ENCODE data around the gene CRYGA.
"Not testable (repeated sequence)": the region's sequence is repeated elsewhere in the genome, so short reads cannot be mapped to it uniquely, and the experiment has no call there.

CRYGA gene

DNA sequence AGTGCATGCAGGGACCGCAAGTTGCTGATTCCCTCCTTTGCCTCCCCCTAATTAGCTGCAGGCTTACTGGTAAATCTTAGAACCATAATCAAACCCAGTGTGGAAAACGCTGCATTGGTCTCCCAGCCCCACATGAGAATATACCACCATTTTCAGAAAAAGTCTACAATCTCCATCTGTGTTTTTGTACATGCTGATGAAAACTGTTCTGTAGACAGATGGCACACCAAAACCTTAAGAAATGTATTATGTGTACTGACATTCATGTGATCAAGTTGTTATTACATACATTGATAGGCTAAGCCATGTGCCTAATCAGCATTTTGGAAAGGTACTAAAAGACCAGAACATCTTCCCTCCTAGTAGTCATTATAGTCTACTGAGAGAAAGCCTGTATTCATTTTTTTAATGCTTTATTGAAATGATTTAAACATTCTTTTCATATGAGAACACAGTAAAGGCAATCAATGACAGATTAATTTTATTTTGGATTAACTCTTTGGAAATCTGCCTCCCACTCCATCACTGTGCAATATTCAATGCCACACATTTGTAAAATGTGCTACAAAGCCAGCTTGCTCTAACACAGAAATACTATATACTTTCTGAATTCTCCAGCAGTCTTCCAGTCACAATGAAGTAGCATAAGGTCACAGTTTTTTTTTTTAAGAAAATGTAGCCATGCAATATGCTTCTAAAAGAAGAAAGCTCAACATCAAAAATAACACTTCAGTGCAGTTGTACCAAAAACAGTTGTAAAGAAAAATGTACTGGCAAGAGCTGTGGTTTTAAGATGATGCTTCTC lies 1.8 kb upstream of the CRYGA start:
- DNase-seq (ENCODE audit: low read depth in 2 of 2, low spot score in 1 of 2): no peak

DNA sequence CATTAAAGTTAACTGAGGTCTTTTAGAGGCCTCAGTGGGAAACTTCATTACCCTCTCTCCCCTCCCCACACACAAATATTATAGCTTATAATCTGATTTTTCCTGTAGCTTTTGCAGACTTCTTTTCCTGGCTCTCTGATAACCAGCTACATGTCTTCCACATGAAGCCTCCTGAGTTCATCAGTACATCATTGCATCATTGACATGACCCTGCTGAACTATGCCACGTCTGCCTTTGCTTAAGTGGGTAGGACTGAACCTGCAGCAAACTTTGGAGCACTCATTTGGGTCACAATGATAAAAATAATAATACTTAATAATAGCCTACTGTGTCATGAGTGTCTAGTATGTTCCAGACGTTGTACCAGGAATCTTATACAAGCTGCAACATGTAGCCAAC lies 7.0 kb downstream of the CRYGA start:
- DNase-seq (ENCODE audit: low read depth in 2 of 2, low spot score in 1 of 2): no peak

DNA sequence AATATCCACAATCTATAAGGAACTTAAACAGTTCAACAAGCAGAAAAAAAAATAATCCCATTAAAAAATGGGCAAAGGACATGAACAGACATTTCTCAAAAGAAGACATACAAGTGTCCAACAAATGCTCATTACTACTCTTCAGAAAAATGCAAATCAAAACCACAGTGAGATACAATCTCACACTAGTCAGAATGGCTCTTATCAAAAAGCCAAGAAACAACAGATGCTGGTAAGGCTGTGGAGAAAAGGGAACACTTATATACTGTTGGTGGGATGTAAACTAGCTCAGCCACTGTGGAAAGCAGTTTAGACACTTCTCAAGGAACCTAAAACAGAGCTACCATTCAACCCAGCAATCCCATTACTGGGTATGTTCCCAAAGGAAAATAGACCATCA lies 10.2 kb downstream of the CRYGA start:
- DNase-seq (ENCODE audit: low read depth in 2 of 2, low spot score in 1 of 2): no peak

DNA sequence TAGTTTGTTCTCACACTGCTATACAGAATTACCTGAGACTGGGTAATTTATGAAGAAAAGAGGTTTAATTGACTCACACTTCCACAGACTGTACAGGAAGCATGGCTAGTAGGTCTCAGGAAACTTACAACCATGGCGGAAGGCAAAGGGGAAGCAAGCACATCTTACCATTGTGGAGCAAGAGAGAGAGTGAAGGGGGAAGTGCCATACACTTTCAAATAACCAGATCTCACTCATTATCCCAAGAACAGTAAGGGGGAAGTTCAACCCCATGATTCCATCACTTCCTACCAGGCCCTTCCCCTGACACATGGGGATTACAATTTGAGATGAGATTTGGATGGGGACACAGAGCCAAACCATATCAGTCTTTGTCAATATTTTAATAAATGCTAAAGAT lies 12.4 kb downstream of the CRYGA start:
- no peak for DNase-seq (ENCODE audit: low read depth in 2 of 2, low spot score in 1 of 2)

DNA sequence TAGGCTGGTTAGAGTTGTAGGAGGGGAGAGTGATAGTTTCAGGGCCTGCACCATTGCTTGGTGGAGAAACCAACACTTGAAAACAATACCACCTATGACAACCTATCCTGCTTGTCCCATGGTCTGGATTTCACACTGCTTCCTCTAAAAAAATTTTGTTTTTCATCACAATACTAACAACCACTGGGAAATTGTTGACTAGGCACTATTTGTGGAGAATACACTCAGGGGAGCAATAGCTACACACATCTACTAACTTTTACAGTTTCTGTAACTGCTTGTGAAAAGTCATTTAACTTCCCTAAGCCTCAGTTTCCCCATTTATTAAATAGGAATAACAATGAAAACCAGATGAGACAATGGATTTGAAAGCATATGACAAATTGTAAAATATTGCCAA lies 13.3 kb downstream of the CRYGA start:
- no peak for DNase-seq (ENCODE audit: low read depth in 2 of 2, low spot score in 1 of 2)

DNA sequence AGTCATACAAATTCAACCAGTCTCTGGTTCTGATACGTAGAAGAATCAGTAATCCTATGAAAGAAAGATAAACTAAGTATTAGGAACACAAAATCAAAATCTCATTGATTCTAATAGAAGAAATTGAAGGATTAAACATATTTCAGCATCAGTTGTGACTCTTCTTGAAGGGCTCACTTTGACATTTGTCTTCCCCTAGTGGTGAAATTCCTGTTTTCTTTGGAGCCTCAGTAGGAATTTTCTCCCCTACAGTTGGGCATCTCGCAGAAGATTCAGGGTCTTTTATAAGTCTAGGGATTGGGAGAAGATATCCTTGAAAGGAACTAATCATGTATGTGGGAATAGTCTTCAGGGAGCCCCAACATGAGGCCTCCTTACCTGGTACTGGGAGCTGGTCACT lies 14.6 kb downstream of the CRYGA start:
- DNase-seq (ENCODE audit: low read depth in 2 of 2, low spot score in 1 of 2): no peak

DNA sequence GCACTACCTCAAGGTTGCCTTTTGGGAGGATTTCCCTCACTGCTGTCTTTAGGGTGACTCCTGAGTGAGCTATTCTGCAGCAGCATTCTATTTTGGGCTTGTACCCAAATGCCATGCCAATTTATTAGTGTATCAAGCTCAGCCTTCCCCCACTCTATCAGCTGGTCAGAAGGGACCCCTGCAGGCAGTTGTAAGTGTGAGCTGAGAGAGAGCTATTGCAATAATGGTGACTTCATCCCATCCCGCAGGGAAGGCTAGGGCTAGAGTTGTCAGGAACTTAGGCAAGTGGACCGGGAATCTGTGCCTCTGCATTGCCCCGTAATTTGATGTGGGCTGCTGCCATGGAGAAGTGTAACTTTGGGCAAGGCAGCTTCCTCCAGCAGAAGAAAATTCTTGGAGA lies 15.6 kb downstream of the CRYGA start:
- DNase-seq (ENCODE audit: low read depth in 2 of 2, low spot score in 1 of 2): no peak

DNA sequence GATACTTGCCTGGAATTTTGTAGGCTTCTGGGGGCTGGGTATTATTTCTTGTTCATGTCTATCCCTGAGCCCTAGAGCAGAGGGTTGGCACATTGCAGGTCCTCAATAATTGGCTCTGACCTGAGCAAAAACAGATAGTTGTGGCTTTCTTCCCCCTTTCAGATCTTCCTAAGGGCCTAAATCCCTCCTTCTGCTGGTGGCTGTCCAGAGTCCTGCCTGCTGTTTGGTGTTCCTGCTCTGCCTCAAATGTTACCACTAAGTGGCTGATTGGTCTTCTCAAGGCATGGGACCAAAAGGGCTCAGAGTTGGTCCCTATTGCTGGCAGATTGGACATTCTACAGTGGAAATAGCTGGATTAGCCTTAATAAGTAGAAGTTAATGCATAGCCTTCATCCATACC lies 16.4 kb downstream of the CRYGA start:
- DNase-seq (ENCODE audit: low read depth in 2 of 2, low spot score in 1 of 2): no peak

DNA sequence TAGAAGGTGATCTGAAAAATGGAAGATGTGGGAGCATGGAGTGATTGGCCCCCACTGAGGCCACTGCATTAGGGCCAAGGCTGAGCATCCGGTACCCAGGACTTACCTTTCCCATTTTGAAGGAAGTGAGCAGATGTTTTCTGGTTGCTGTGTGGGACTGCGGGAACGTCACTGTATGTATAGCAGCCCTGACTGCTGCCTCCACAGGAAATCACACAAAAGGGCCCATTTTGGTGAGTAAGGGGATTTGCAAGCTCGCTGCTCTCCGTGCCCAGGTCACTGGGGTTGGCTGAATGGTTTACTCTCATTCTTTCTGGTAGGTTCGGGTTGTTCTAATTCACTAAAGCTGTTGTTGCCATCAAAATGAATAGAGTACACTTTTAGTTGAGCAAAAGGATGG lies 17.4 kb downstream of the CRYGA start, which contains the start of gene CRYGB:
Gene CRYGB, minus strand, starts transcription at position 153 of the 400 bp plus-strand sequence. Its CDS starts 38 bp downstream, at position 115.
- no peak for DNase-seq (ENCODE audit: low read depth in 2 of 2, low spot score in 1 of 2)

DNA sequence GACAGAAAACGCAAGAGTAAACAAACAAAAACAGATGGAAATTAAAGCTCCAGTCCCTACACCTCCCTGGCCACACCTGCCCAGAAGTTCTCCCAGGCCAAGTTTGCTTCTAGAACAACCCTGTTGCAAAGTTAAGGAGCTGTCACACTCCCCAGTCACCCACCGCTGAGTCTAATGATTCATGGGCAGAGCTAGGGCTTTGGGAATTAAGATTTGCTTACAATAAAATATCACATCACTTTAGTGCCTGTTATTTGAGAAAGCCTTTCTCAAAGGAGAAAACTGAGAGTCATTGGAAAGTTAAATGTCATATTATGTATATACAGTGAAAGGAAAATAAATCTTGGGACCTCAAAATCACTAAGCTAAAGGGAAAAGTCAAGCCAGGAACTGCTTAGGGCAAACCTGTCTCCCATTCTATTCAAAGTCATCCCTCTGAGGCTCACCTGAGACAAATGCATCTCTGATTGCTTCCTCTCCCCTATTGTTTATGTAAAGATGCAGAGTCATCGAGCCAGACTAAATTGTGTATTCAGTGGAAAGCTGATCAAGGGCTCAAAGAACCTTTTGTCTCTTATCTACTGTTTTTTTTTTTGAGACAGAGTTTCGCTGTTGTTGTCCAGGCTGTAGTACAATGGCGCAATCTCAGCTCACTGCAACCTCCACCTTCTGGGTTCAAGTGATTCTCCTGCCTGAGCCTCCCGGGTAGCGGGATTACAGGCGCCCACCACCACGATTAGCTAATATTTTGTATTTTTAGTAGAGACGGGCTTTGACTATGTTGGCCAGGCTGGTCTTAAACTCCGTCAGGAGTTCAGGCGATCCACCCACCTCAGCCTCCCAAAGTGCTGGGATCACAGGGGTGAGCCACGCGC lies 20.2 kb downstream of the CRYGA start:
- DNase-seq (ENCODE audit: low read depth in 2 of 2, low spot score in 1 of 2): no peak

DNA sequence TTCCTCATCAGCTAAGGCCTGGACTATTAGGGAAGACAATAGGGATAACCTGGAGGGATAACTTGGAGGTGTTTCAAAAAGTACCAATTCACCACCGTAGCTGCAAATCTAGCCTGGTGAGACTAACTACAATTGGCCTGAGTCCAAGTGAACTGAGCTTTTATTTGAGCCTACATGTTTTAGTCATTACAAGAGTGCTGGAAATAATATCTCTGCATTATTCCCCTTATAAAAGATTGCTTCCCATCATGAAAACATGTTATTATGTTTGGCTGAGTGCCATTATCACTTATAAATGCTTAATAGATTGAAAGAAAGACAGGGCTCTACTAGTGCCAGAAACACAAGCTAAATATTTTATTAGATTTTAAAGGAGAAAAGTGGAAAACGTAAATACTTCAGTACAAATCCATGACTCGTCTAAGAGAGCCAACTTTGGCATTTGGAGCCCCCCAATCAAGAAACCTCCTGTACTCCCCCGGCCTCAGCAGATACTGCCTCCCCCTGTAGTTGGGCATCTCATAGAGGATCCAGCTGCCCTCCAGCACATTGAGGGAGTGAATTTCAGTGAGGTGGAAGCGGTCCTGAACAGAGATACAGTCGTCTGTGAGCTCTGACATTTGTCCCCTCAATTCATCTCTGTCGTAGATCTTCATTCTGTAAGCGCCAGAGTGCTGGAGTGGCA lies 21.0 kb downstream of the CRYGA start:
- no peak for DNase-seq (ENCODE audit: low read depth in 2 of 2, low spot score in 1 of 2)

DNA sequence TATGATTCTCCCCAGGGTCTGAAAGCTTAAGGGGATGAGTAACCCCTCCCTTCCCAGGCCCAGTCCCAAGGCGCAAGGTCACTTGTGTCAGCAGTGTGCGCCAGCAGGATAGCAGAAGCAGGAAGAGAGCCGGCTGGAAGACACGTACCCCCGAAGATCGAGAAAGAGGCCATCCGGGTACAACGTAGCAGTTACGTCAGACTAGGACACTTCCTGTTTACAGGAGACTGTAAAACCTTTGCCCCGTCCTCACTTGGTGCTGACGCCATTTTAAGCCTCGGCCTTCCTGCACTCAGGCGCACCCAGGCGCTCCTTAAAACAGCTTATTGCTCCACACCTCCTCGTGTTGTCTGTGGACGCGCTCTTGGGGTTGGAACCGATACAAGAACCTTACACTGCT lies 23.9 kb downstream of the CRYGA start:
- DNase-seq (ENCODE audit: low read depth in 2 of 2, low spot score in 1 of 2): no peak

DNA sequence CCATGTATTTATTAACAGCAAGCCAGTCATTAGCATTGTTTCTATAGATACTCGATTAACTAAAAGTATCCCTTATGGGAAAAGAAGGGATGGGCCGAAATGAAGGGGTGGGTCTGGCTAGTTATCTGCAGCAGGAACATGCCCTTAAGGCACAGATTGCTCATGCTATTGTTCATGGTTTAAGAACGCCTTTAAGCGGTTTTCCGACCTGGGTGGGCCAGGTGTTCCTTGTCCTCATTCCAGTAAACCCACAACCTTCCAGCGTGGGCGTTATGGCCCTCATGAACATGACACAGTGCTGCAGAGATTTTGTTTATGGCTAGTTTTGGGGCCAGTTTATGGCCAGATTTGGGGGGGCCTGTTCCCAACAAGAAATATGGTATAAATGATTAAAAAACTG lies 25.1 kb downstream of the CRYGA start:
- not testable (repeated sequence) for DNase-seq (ENCODE audit: low read depth in 2 of 2, low spot score in 1 of 2)

DNA sequence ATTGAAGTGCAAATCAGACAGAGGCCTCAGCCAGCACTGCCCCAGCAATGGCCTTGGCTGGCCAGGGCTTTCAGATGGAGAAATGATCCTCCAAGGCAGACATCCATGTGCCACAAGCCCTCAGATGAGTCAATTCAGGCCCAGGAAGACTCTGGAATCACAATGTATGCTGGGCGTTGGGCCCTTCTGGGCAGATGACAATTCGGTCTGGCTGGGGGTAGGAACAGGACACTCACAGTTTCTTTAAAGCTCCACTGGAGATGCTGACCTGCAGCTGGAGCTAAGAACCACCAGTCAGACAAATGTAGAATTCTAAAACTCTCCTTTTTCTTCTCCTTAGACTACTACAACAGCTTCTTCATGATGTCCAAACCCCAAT lies 26.7 kb downstream of the CRYGA start:
- DNase-seq (ENCODE audit: low read depth in 2 of 2, low spot score in 1 of 2): no peak

DNA sequence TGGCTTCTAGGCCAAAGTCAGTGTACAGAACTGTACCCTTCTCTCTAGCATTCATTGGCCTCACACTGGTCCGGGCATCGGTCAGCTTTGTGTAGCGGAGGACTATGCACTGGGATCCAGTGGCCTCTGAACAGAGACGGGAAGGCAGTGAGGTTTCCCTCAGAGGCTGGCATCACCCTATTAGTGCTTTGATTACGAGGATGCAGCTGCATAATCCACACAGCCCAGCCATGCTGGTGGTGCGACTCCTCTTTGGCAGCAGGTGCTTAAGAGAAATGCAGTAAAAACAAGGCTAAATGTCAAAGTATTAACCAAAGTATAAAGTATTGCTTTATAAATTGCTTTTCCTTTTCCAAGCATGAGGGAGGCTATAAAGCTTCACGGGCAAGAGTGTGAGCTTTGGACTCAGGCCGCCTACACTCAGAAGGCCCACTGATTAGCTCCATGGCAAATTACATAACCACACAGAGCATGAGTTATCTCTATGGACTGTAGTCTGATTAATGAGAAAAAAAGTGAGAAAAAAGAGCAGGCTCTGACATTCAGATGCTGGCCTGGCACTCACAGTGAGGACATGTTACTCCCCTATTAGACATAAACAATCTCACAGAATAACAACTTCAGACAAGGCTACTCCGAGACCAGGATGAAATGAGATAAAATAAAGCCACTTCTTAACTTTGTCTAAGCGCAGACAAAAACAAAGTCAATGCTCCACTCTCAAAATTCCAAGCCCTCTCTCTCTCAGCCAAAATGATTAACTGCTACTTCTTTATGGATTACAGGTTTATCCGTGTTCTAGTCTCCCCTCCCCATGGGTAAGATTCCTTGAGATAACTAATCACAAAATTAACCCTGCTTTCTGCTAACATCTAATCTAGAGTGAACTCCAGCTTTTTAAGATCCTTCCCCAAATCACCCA lies 27.3 kb downstream of the CRYGA start:
- DNase-seq (ENCODE audit: low read depth in 2 of 2, low spot score in 1 of 2): no peak

DNA sequence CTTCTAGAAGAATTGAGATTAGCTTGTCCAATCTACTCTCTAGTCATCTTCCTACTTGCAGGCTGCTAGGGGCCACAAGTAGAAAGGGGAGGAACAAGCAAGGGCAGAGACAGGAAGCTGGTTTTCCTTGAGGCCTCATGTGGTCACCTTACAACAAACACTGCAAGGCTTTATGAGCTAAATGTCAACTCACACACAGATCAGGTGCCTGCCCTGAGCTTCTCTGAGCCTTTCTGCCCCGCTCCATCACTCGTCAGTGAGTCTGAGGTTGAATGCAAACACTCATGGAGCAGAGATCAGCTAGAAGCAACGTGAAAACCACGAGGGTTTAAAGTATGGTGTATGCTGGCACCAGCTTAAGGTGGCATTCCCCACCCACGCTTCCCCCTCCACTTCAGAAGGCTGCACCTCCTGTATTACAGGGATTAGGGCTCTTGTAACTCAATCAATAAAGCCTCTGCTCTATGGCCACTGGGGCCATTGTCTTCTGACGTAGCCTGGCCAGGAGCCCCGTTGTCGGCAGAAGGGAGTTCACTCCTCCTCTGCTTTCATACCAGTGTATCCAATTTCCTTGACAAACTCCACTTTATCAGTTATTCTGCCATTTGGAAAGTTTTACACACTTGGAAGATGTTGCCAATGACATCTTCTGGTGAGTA lies 28.3 kb downstream of the CRYGA start:
- no peak for DNase-seq (ENCODE audit: low read depth in 2 of 2, low spot score in 1 of 2)

DNA sequence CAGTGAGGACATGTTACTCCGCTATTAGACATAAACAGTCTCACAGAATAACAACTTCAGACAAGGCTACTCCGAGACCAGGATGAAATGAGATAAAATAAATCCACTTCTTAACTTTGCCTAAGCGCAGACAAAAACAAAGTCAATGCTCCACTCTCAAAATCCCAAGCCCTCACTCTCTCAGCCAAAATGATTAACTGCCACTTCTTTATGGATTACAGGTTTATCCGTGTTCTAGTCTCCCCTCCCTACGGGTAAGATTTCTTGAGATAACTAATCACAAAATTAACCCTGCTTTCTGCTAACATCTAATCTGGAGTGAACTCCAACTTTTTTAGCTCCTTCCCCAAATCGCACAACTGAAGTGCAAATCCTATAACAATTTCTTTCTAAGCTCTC lies 32.7 kb downstream of the CRYGA start:
- DNase-seq (ENCODE audit: low read depth in 2 of 2, low spot score in 1 of 2): no peak

DNA sequence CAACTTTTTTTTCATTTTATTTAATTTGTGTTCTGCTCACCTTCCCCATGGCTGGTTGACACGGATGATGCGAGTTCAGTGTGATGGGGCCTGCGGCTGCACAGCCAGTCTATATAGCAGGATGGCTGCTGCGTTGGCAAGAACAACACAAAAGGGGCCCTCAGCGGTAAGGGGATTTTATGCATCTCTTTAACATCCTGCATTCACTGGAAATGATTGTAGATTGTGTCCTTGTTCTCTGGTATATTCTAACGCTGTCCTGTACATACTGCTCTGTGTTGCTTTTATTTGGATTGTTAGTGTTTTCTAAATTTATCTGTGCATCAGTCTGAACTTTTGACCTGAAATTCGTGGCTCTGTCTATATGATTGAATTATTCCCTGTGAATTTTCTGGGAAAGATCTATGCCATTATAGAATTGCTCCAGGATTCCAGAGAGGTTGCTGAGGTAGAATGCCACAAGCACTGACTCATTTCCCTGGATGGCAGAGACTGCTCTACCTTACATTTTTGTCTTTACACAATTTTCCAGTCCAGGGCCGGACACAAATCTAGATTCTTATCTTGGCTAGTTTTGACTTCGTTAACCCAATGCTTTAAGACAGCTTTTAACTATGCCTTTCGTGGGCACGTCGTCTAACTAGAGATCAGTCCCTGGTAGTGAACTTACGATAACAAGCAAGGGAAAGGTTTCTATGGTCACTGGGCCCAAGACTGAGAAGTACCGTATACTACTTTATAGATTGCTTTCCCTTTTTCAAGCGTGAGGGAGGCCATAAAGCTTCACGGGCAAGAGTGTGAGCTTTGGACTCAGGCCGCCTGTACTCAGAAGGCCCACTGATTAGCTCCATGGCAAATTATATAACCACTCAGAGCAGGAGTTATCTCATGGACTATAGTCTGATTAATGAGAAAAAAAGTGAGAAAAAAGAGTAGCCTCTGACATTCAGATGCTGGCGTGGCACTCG lies 33.4 kb downstream of the CRYGA start, which contains the start of gene CRYGC:
Gene CRYGC, minus strand, starts transcription at position 85 of the 968 bp plus-strand sequence. Its CDS starts 36 bp downstream, at position 49.
- no peak for DNase-seq (ENCODE audit: low read depth in 2 of 2, low spot score in 1 of 2)

DNA sequence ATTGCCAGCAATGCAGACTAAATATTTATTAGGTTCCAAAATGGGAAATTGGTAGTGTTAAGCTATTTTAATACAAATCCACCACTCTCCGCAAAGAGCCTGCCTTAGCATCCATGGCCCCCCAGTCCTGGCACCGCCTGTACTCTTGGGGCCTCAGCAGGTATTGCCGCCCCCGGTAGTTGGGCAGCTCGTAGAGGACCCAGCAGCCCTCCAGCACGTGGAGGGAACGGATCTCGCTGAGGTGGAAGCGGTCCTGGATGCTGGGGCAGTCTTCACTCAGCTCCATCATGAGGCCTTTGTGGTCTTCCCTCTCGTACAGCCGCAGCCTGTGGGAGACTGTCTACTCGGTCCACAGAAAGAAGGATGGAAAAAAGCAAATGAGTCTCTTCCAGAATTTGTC lies 35.3 kb downstream of the CRYGA start:
- DNase-seq (ENCODE audit: low read depth in 2 of 2, low spot score in 1 of 2): no peak
